Effector memory CD8-positive, alpha-beta T cell (primary cell): ENCODE results near the gene MAD1L1.

Source experiments
- ATAC-seq: fragments of 150-1000 bp; cut with Tn5 transposase; replicated peaks from 2 replicates; pipeline ENCODE4 v1.10.0; 2021; ENCODE audit warnings: mild to moderate bottlenecking, moderate library complexity
- DNase-seq, 3 experiments: peaks; one replicate each; pipeline ENCODE4 v3.0.0; 2021
- H3K27ac Mint-ChIP-seq, 2 donors: one replicate each; pipeline ENCODE4 v1.8.0; 2022; ENCODE audit warnings: mild to moderate bottlenecking in 2 of 2, mixed read lengths in 2 of 2, moderate library complexity in 2 of 2
- H3K27me3 Mint-ChIP-seq, 2 donors: one replicate each; pipeline ENCODE4 v1.8.0; 2022; ENCODE audit warnings: mixed read lengths in 2 of 2
- H3K36me3 Mint-ChIP-seq: one replicate; pipeline ENCODE4 v1.8.0; 2022; ENCODE audit warnings: mild to moderate bottlenecking, moderate library complexity, mixed read lengths; ENCODE audit not compliant: insufficient read depth
- H3K4me1 Mint-ChIP-seq, 2 donors: one replicate each; pipeline ENCODE4 v1.8.0; 2022; ENCODE audit warnings: low read depth in 2 of 2, mixed read lengths in 2 of 2
- H3K4me3 Mint-ChIP-seq, 2 donors: one replicate each; pipeline ENCODE4 v1.8.0; 2022; ENCODE audit warnings: mild to moderate bottlenecking in 2 of 2, mixed read lengths in 2 of 2, moderate library complexity in 2 of 2
- H3K9me3 Mint-ChIP-seq, 2 donors: one replicate each; pipeline ENCODE4 v1.8.0; 2022; ENCODE audit warnings: mixed read lengths in 2 of 2

The MAD1L1 gene

GRCh38 chr7:1940402-1940786, 292.4 kb downstream of the MAD1L1 start:
- peaks cover 30% of the 10 kb centered on the region for H3K36me3 Mint-ChIP-seq
- H3K27me3 Mint-ChIP-seq: no peaks in the 10 kb centered on the region

GRCh38 chr7:1939434-1940401, 293.0 kb downstream of the MAD1L1 start:
- peaks cover 58 to 63% of the 10 kb centered on the region in 2 donors for H3K4me1 Mint-ChIP-seq
- DNase-seq (peak; percentile 8 to 35 (median 10)), ATAC-seq (peak; percentile 57)
- H3K4me3 Mint-ChIP-seq: peak overlapping the region; percentile 93 to 96
- H3K9me3 Mint-ChIP-seq: no peaks in the 10 kb centered on the region
- peak overlapping the region; percentile 95 to 97 for H3K27ac Mint-ChIP-seq
- peaks cover 32% of the 10 kb centered on the region for H3K36me3 Mint-ChIP-seq
- H3K27me3 Mint-ChIP-seq: no peaks in the 10 kb centered on the region

More at GRCh38 chr7:1940402-1940786, 292.4 kb downstream of the MAD1L1 start:
- H3K27ac Mint-ChIP-seq: peak overlapping the region; percentile 95 to 97
- no peaks in the 10 kb centered on the region for H3K9me3 Mint-ChIP-seq
- peak overlapping the region; percentile 93 to 96 for H3K4me3 Mint-ChIP-seq
- DNase-seq (peak; percentile 88 to 91 (median 89)), ATAC-seq (peak; percentile 94)
- H3K4me1 Mint-ChIP-seq: peaks cover 56 to 60% of the 10 kb centered on the region in 2 donors

GRCh38 chr7:1938788-1939433, 293.8 kb downstream of the MAD1L1 start:
- ATAC-seq (no peak), DNase-seq (peak in 1 of 3 experiments; percentile 20)
- H3K36me3 Mint-ChIP-seq: peaks cover 35% of the 10 kb centered on the region
- H3K4me3 Mint-ChIP-seq: peak overlapping the region; percentile 93 to 96
- peak overlapping the region; percentile 95 to 97 for H3K27ac Mint-ChIP-seq
- H3K9me3 Mint-ChIP-seq: no peaks in the 10 kb centered on the region
- no peaks in the 10 kb centered on the region for H3K27me3 Mint-ChIP-seq
- H3K4me1 Mint-ChIP-seq: peaks cover 61 to 66% of the 10 kb centered on the region in 2 donors

- H3K27me3 Mint-ChIP-seq: no peaks in the 10 kb centered on the region
- H3K4me1 Mint-ChIP-seq: peaks cover 55 to 59% of the 10 kb centered on the region in 2 donors
- H3K4me3 Mint-ChIP-seq: peak overlapping the region; percentile 60 to 66
- DNase-seq: no peak
- H3K9me3 Mint-ChIP-seq: no peaks in the 10 kb centered on the region
- peaks cover 42% of the 10 kb centered on the region for H3K36me3 Mint-ChIP-seq
- no peak for ATAC-seq
- peak overlapping the region in 1 of 2 donors; percentile 68 for H3K27ac Mint-ChIP-seq
Measured at GRCh38 chr7:1937252-1937605, 295.5 kb downstream of the MAD1L1 start.

- no peaks in the 10 kb centered on the region for H3K27me3 Mint-ChIP-seq
- H3K9me3 Mint-ChIP-seq: no peaks in the 10 kb centered on the region
- peak overlapping the region; percentile 60 to 66 for H3K4me3 Mint-ChIP-seq
- peaks cover 43% of the 10 kb centered on the region for H3K36me3 Mint-ChIP-seq
- H3K27ac Mint-ChIP-seq: peak overlapping the region; percentile 16 to 68
- no peak for ATAC-seq
- H3K4me1 Mint-ChIP-seq: peaks cover 53 to 59% of the 10 kb centered on the region in 2 donors
- DNase-seq: no peak
Measured at GRCh38 chr7:1936531-1937251, 296.1 kb downstream of the MAD1L1 start.

GRCh38 chr7:1936006-1936310, 296.8 kb downstream of the MAD1L1 start:
- DNase-seq: no peak
- Mint-ChIP-seq H3K27ac (peak overlapping the region in 1 of 2 donors; percentile 28), H3K36me3 (peaks cover 43% of the 10 kb centered on the region), H3K4me1 (peaks cover 46 to 58% of the 10 kb centered on the region in 2 donors), H3K4me3 (peak overlapping the region; percentile 8 to 66), H3K9me3 (no peaks in the 10 kb centered on the region), H3K27me3 (no peaks in the 10 kb centered on the region)
- no peak for ATAC-seq

GRCh38 chr7:1935176-1936005, 297.4 kb downstream of the MAD1L1 start:
- Mint-ChIP-seq H3K9me3 (no peaks in the 10 kb centered on the region), H3K36me3 (peaks cover 39% of the 10 kb centered on the region), H3K4me1 (peaks cover 40 to 53% of the 10 kb centered on the region in 2 donors), H3K4me3 (no peak overlapping the region), H3K27me3 (no peaks in the 10 kb centered on the region), H3K27ac (peak overlapping the region; percentile 28 to 72)
- DNase-seq (no peak), ATAC-seq (no peak)

- no peaks in the 10 kb centered on the region for H3K9me3 Mint-ChIP-seq
- ATAC-seq (no peak), DNase-seq (no peak)
- H3K4me1 Mint-ChIP-seq: peaks cover 36 to 47% of the 10 kb centered on the region in 2 donors
- H3K27me3 Mint-ChIP-seq: no peaks in the 10 kb centered on the region
- peak overlapping the region; percentile 16 to 72 for H3K27ac Mint-ChIP-seq
- H3K4me3 Mint-ChIP-seq: peak overlapping the region; percentile 43
- peaks cover 33% of the 10 kb centered on the region for H3K36me3 Mint-ChIP-seq
Measured at GRCh38 chr7:1934756-1935155, 298.0 kb downstream of the MAD1L1 start.

- peak overlapping the region in 1 of 2 donors; percentile 43 for H3K4me3 Mint-ChIP-seq
- ATAC-seq (no peak), DNase-seq (no peak)
- H3K9me3 Mint-ChIP-seq: no peaks in the 10 kb centered on the region
- peaks cover 33 to 41% of the 10 kb centered on the region in 2 donors for H3K4me1 Mint-ChIP-seq
- H3K27me3 Mint-ChIP-seq: no peaks in the 10 kb centered on the region
- H3K36me3 Mint-ChIP-seq: peaks cover 25% of the 10 kb centered on the region
- peak overlapping the region; percentile 72 to 77 for H3K27ac Mint-ChIP-seq
Measured at GRCh38 chr7:1934017-1934416, 298.7 kb downstream of the MAD1L1 start.

GRCh38 chr7:1933066-1933750, 299.5 kb downstream of the MAD1L1 start:
- DNase-seq (no peak), ATAC-seq (no peak)
- Mint-ChIP-seq H3K9me3 (no peaks in the 10 kb centered on the region), H3K4me3 (no peak overlapping the region), H3K27ac (peak overlapping the region; percentile 18 to 83), H3K4me1 (peaks cover 33 to 40% of the 10 kb centered on the region in 2 donors), H3K27me3 (no peaks in the 10 kb centered on the region), H3K36me3 (peaks cover 21% of the 10 kb centered on the region)

GRCh38 chr7:1931951-1932270, 300.8 kb downstream of the MAD1L1 start:
- no peak overlapping the region for H3K4me3 Mint-ChIP-seq
- DNase-seq: no peak
- H3K4me1 Mint-ChIP-seq: peaks cover 43 to 44% of the 10 kb centered on the region in 2 donors
- ATAC-seq: no peak
- peak overlapping the region; percentile 70 to 83 for H3K27ac Mint-ChIP-seq
- no peaks in the 10 kb centered on the region for H3K9me3 Mint-ChIP-seq
- H3K27me3 Mint-ChIP-seq: no peaks in the 10 kb centered on the region
- peaks cover 20% of the 10 kb centered on the region for H3K36me3 Mint-ChIP-seq

- Mint-ChIP-seq H3K4me3 (no peak overlapping the region), H3K36me3 (peaks cover 20% of the 10 kb centered on the region), H3K27me3 (no peaks in the 10 kb centered on the region), H3K27ac (peak overlapping the region; percentile 70 to 83), H3K4me1 (peaks cover 46 to 48% of the 10 kb centered on the region in 2 donors), H3K9me3 (no peaks in the 10 kb centered on the region)
- DNase-seq (no peak), ATAC-seq (no peak)
Measured at GRCh38 chr7:1931256-1931950, 301.3 kb downstream of the MAD1L1 start.
